Measurements from ENCODE around the gene WNT9B.

The WNT9B gene

GRCh38 chr17:46859996-46860395, 8.6 kb downstream of the WNT9B start:
- no peak for DNase-seq

GRCh38 chr17:46862949-46863348, 11.6 kb downstream of the WNT9B start:
- DNase-seq: no peak

GRCh38 chr17:46863383-46864121, 12.2 kb downstream of the WNT9B start:
- DNase-seq: no peak

GRCh38 chr17:46865100-46865499, 13.7 kb downstream of the WNT9B start:
- no peak for DNase-seq

DNA sequence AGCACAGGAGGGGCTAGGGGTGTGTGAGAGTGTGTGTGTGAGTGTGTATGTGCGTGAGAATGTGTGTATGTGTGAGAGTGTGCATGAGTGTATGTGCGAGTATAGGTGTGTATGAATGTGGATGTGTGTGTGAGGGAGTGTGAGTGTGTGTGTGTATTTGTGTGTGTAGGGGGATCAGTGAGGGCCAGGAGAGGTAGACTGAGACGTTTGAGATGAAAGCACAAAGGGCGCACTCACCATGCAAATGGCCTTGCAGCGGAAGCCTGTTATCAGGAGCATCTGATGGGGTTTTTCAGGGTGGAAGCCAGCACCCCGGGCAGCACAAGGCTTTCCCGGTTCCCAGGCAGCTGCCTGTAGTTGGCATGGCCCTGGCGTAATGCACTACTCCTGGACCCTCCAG, 14.9 kb downstream of the WNT9B start:
- DNase-seq: no peak

- DNase-seq: no peak
Observed at GRCh38 chr17:46866747-46867146, 15.4 kb downstream of the WNT9B start.

GRCh38 chr17:46868689-46869187, 17.4 kb downstream of the WNT9B start:
- DNase-seq: no peak

DNA sequence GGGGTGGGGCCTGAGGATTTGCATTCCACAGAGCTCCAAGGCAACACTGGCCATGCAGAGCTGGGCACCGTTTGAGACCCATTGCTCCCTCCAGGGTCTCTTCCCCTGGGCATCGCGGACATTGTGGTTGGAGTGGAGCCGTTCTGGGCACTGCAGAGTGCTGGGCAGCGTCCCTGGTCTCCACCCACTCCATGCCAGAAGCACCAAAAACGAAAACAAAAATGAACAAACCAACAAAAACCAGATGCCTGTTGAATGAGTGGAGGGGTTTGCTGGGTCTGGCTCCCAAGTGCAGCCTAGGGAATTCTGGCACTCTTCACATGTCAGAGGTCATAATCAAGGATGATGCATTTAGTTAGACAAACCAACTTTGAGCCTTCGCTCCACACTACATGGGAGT, 17.9 kb downstream of the WNT9B start:
- no peak for DNase-seq

DNA sequence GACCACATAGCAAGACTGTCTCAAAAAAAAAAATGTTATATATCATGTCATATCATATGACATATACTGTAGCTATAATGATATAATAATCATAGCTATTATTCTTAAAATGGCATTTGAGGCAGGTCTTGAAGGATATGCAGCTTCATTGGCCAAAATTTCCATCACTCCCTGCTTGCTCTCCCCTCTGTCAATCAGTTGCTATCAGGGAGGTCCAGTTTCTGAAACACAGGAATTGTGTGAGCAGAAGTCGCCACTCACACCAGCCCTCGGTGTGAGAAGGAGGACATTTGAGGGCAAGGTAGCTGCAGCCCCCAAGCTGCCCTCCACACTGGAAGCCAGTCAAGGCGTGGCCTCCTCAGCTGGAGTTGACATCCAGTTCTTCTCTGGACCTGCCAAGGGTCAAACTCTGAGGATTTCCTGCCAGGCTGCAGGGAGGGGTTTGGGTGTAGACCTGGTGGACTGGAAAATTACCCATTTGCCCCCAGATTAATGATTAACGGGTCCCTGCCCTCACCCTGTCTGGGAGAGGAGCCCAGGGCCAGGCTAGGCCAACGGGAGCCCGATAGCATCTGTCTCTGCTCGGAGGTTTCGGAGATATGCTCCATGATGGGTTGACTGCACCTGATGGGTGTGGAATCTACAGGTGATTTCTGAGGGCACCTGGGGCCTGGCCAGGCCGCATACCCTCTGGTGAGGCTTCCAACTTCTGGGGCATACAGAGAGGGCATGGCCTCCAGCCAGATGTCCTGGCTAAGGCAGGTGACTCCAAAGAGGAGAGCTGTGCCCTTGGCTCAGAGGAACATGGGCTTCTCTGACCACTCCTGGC, 18.8 kb downstream of the WNT9B start:
- DNase-seq: no peak

- DNase-seq: no peak
Observed at GRCh38 chr17:46872421-46872820, 21.0 kb downstream of the WNT9B start.

GRCh38 chr17:46873941-46874645, 22.7 kb downstream of the WNT9B start:
- no peak for DNase-seq

GRCh38 chr17:46874906-46875305, 23.5 kb downstream of the WNT9B start:
- no peak for DNase-seq

GRCh38 chr17:46875849-46876352, 24.5 kb downstream of the WNT9B start:
- no peak for DNase-seq

DNA sequence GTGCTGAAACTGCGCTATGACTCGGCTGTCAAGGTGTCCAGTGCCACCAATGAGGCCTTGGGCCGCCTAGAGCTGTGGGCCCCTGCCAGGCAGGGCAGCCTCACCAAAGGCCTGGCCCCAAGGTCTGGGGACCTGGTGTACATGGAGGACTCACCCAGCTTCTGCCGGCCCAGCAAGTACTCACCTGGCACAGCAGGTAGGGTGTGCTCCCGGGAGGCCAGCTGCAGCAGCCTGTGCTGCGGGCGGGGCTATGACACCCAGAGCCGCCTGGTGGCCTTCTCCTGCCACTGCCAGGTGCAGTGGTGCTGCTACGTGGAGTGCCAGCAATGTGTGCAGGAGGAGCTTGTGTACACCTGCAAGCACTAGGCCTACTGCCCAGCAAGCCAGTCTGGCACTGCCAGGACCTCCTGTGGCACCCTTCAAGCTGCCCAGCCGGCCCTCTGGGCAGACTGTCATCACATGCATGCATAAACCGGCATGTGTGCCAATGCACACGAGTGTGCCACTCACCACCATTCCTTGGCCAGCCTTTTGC, 25.0 kb downstream of the WNT9B start:
- DNase-seq: no peak

- DNase-seq: no peak
Observed at GRCh38 chr17:46876926-46877325, 25.5 kb downstream of the WNT9B start.

DNA sequence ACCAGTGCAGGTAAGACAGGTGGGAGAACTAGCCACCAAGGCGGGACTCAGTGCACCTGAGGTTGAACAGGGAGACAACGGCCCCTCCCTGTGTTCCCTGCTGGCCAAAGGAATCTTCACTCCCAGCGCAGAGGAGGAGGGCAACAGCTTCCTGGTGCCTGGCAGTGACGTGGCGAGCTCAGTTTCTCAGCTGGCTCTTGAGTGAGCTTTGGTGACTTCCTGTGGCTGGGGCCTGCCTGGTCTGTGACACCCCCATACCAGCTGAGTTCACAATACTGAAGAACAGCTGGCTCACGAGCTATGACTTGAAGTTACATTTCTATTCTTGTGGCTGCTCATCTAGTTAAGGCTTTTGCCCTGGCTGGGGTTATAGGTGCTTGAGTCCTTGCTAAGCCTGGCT, 26.1 kb downstream of the WNT9B start:
- no peak for DNase-seq

- DNase-seq: no peak
Observed at GRCh38 chr17:46878055-46878454, 26.7 kb downstream of the WNT9B start.

- no peak for DNase-seq
Observed at GRCh38 chr17:46879101-46879500, 27.7 kb downstream of the WNT9B start.

DNA sequence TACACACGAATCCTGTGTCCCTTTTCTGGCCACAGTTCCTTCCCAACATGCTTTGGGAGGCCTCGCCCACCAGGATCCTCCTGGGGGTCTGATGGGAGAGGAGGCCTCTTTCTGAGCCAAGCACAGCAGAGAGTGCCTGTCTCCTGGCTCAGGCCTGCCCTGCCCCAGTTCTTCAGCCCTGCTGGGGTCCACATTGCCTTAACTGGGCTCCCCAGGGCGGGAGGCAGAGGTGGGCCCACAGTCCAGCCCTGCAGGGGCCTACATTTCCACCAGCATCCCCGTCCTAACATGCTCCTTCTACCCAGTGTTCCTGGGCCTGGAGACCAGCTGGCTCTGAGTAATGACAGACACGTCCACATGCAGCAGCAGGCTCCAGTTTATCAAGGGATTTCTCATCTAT, 29.6 kb downstream of the WNT9B start:
- no peak for DNase-seq

DNA sequence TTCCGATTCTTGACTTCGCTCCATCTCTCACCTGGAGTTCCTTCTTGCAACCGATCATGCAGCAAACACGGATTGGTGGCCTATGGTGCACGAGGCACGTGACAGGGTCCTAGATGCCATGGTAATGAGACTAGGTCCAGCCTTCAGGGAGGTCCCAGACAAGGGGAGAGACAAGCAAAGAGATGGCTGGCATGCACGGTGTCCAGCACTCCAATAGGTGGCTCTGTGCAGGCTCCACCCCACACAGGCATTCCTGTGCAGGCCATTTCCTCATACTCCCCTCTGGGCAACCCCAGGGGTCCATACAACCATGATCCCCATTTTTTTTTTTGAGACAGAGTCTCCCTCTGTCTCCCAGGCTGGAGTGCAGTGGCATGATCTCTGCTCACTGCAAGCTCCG, 31.3 kb downstream of the WNT9B start:
- no peak for DNase-seq

GRCh38 chr17:46883871-46884520, 32.6 kb downstream of the WNT9B start:
- DNase-seq: no peak

DNA sequence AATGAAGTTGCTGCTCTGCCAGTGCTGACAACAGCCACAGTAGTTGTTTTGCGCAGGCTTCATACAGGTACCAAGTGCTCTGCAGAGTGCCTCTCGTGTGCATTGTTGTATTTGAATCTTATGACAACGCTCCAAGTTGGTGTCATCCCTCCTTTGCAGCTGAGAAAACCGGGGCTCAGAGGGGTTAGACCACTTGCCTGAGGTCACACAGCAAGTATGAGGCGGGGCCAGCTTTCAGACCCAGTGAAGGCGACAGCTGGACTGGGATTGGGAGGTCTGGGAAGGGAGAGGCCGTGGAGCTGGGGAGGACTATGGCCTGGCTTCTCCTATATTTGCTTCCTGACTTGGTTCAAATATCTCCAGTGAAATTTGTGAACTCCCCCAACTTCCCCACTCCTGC, 33.2 kb downstream of the WNT9B start:
- DNase-seq: no peak

Data from activated CD4-positive, alpha-beta T cell treated with anti-CD3 and anti-CD28 coated beads, Interleukin-2, amount 50 U/mL, for 1 hour (primary cell).